T-cell (primary cell): ENCODE data around the gene SPATA25. TPM values are rescaled to one million over a fixed set of nuclear protein-coding genes. Genes with fewer than 3 reads are reported as not detected.

Source experiments
- ATAC-seq, 4 experiments: fragments of 200-7000 bp in 3 of 4; fragments of 150-1000 bp in 1 of 4; cut with Tn5 transposase; replicated peaks in 1 of 4; 1 replicate in 3 of 4; 2 replicates in 1 of 4; pipeline ENCODE4 v1.10.0; 2021; ENCODE audit warnings: moderate library complexity in 3 of 4, mild to moderate bottlenecking in 2 of 4, moderate number of reproducible peaks in 1 of 4
- CTCF ChIA-PET, 2 donors: fragments of 300-600 bp; sonication (Branson Sonifier 250); formaldehyde crosslinking; loops; one replicate each; lab custom pipeline; 2022; ENCODE audit warnings: antibody characterized with exemption in 2 of 2; lab: Charles Lee
- POLR2A ChIA-PET, 2 donors: fragments of 300-600 bp; sonication (Branson Sonifier 250); formaldehyde crosslinking; loops; one replicate each; lab custom pipeline; 2022; ENCODE audit warnings: antibody characterized with exemption in 2 of 2; lab: Charles Lee
- DNase-seq, 35 experiments: peaks; one replicate each; pipeline versions ENCODE4 v3.0.0 to v3.0.0-alpha.2; 2013 to 2023
- H3K27ac ChIP-seq: one replicate; pipeline ENCODE4 v1.5.1; 2013; ENCODE audit warnings: low read length
- H3K27me3 ChIP-seq, 2 experiments: replicated peaks in 1 of 2; 1 replicate in 1 of 2; 2 replicates in 1 of 2; pipeline versions ENCODE4 v1.6.1 to v1.7.0; 2013; ENCODE audit warnings: low read length in 1 of 2, mixed read lengths in 1 of 2; ENCODE audit not compliant: control insufficient read depth in 2 of 2, insufficient read depth in 2 of 2; ENCODE audit errors: extremely low read depth in 1 of 2
- H3K36me3 ChIP-seq, 2 donors: 1 replicate in 1 of 2; 2 replicates in 1 of 2; pipeline versions ENCODE4 v1.6.1 to v1.7.0; 2013; ENCODE audit warnings: low read length in 1 of 2; ENCODE audit not compliant: control insufficient read depth in 2 of 2, insufficient read depth in 1 of 2; ENCODE audit errors: extremely low read depth in 1 of 2
- H3K4me1 ChIP-seq, 2 experiments: 1 replicate in 1 of 2; 2 replicates in 1 of 2; pipeline versions ENCODE4 v1.6.1 to v1.7.0; 2013; ENCODE audit warnings: low read length in 2 of 2, mixed read lengths in 1 of 2; ENCODE audit not compliant: insufficient read depth in 2 of 2, control insufficient read depth in 1 of 2; ENCODE audit errors: extremely low read depth in 1 of 2
- H3K4me3 ChIP-seq, 2 donors: 1 replicate in 1 of 2; 2 replicates in 1 of 2; pipeline versions ENCODE4 v1.5.1 to v1.7.0; 2013; ENCODE audit warnings: mild to moderate bottlenecking in 2 of 2, low read length in 1 of 2, moderate library complexity in 1 of 2; ENCODE audit not compliant: control insufficient read depth in 1 of 2; ENCODE audit errors: extremely low read depth in 1 of 2
- H3K9me3 ChIP-seq: 2 replicates; pipeline ENCODE4 v1.7.0; 2013
- H3K27ac Mint-ChIP-seq, 2 donors: one replicate each; pipeline ENCODE4 v1.8.0; 2020 to 2021; ENCODE audit warnings: mild to moderate bottlenecking in 2 of 2, mixed read lengths in 2 of 2
- H3K27me3 Mint-ChIP-seq, 2 donors: one replicate each; pipeline ENCODE4 v1.8.0; 2021 to 2022; ENCODE audit warnings: mixed read lengths in 2 of 2
- H3K36me3 Mint-ChIP-seq: one replicate; pipeline ENCODE4 v1.8.0; 2021; ENCODE audit warnings: mixed read lengths
- H3K4me1 Mint-ChIP-seq, 3 donors: one replicate each; pipeline ENCODE4 v1.8.0; 2020 to 2022; ENCODE audit warnings: mixed read lengths in 3 of 3, mild to moderate bottlenecking in 1 of 3
- H3K4me3 Mint-ChIP-seq, 3 donors: one replicate each; pipeline ENCODE4 v1.8.0; 2020 to 2022; ENCODE audit warnings: mild to moderate bottlenecking in 3 of 3, mixed read lengths in 3 of 3, moderate library complexity in 3 of 3
- H3K9me3 Mint-ChIP-seq, 3 donors: one replicate each; pipeline ENCODE4 v1.8.0; 2020 to 2022; ENCODE audit warnings: mixed read lengths in 3 of 3
- WGBS: methylation state at CpG from one replicate; pipeline ENCODE4 v1.1.5; 2013; ENCODE audit warnings: missing lambda C conversion rate; ENCODE audit not compliant: insufficient coverage; 5-methylcytosine and 5-hydroxymethylcytosine counted together
- total RNA-seq, 35 experiments: library from RNA in 6 of 35; stranded (reverse) in 6 of 35; fragments of 120-200 nt in 1 of 35; gene quantifications; one replicate each; pipeline versions ENCODE4 v1.2.1 to v1.2.4 and lab custom pipeline; 2013 to 2026

Gene SPATA25
- total RNA-seq, 5 donors from 2014 or later (not counting 1 experiment from before 2014, with no cell fraction given), result 0.68 to 4.6 (median 3.6) TPM

DNA sequence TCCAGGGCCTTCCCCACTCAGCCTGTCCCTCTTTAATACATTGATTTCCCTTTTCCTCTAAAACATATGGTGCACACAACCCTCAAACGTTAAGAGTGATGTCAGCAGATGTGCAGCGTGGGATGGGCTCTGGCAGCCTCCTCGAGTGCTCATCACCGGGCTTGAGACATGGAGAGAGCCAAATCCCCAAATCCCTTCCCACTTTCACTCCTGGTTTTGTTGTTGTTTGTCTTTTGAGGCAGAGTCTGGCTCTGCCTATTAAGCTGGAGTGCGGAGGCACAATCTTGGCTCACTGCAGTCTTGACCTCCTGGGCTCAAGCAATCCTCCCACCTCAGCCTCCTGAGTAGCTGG, 30.3 kb upstream of the SPATA25 start:
- ChIA-PET CTCF (no interaction called here), POLR2A (no interaction called here)
- ATAC-seq (no peak), DNase-seq (no peak)
- H3K36me3 Mint-ChIP-seq, result no peaks in the 10 kb centered on the region
- no peaks in the 10 kb centered on the region for H3K4me1 ChIP-seq
- no peak overlapping the region for H3K4me3 ChIP-seq
- no peak overlapping the region for H3K27ac ChIP-seq
- no peaks in the 10 kb centered on the region for H3K9me3 ChIP-seq
- no peak overlapping the region for H3K4me3 Mint-ChIP-seq
- no peak overlapping the region for H3K27ac Mint-ChIP-seq
- H3K9me3 Mint-ChIP-seq, result no peaks in the 10 kb centered on the region
- 67% methylated on average over 1 of the region's 5 CpGs for WGBS
- peaks cover 0 to 66% of the 10 kb centered on the region in 2 experiments for H3K27me3 ChIP-seq
- peaks cover 31 to 48% of the 10 kb centered on the region in 2 donors for H3K27me3 Mint-ChIP-seq
- H3K4me1 Mint-ChIP-seq, result peaks cover 0 to 1% (median 0%) of the 10 kb centered on the region in 3 donors
- H3K36me3 ChIP-seq, result no peaks in the 10 kb centered on the region

DNA sequence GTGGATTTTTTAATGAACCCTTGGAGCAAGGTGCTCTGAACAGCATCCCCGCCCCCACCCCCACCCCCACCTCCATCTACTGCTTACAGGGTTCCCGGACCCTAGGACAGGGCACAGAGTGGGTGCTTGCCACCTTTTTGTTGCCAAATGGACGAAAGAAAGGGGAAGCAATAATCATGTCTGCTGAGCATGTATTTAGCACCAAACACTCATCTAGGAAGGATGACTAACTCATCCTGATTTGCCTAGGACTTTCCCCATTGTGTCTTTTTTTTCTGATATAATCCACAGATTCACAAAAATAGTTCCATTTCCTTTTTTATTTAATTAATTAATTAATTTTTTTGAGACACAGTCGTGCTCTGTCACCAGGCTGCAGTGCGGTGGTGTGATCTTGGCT, 25.7 kb upstream of the SPATA25 start:
- no peaks in the 10 kb centered on the region for H3K9me3 Mint-ChIP-seq
- no peak overlapping the region for H3K27ac Mint-ChIP-seq
- DNase-seq (no peak), ATAC-seq (no peak)
- ChIA-PET CTCF (no interaction called here), POLR2A (no interaction called here)
- H3K4me3 Mint-ChIP-seq, result no peak overlapping the region
- peaks cover 4 to 21% of the 10 kb centered on the region in 2 experiments for H3K4me1 ChIP-seq
- WGBS, result no CpG with 5 or more reads among the region's 5 CpGs
- peaks cover 18 to 26% of the 10 kb centered on the region in 2 donors for H3K27me3 Mint-ChIP-seq
- no peaks in the 10 kb centered on the region for H3K9me3 ChIP-seq
- H3K36me3 Mint-ChIP-seq, result no peaks in the 10 kb centered on the region
- no peaks in the 10 kb centered on the region for H3K36me3 ChIP-seq
- peaks cover 0 to 57% of the 10 kb centered on the region in 2 experiments for H3K27me3 ChIP-seq
- no peak overlapping the region for H3K4me3 ChIP-seq
- peaks cover 9 to 21% (median 18%) of the 10 kb centered on the region in 3 donors for H3K4me1 Mint-ChIP-seq
- no peak overlapping the region for H3K27ac ChIP-seq

DNA sequence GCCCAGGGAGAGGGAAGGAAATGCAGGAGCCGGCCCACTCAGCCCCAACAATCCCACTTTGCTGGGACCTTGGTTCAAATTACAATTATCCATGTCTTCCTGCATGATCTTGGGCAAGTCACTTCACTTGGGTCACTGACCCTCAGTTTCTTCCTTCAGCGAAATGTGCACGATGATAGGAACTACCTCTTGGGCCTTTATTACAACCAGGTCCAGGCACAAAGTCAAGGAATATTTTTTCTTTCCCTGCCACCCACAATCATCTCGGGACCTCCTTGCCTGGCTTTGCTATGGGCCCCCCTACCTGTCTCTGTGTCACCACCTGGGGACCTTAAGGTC, 24.9 kb upstream of the SPATA25 start:
- peaks cover 0 to 54% of the 10 kb centered on the region in 2 experiments for H3K27me3 ChIP-seq
- ChIA-PET POLR2A (no interaction called here), CTCF (no interaction called here)
- peaks cover 18 to 22% of the 10 kb centered on the region in 2 donors for H3K27me3 Mint-ChIP-seq
- no peak overlapping the region for H3K27ac ChIP-seq
- WGBS, result 65% methylated on average over 4 of the region's 4 CpGs
- peaks cover 9 to 21% (median 18%) of the 10 kb centered on the region in 3 donors for H3K4me1 Mint-ChIP-seq
- DNase-seq (no peak), ATAC-seq (no peak)
- H3K4me1 ChIP-seq, result peaks cover 4 to 21% of the 10 kb centered on the region in 2 experiments
- no peak overlapping the region for H3K4me3 ChIP-seq
- peak overlapping the region; percentile 36 to 79 (median 47) for H3K4me3 Mint-ChIP-seq
- no peaks in the 10 kb centered on the region for H3K36me3 ChIP-seq
- H3K27ac Mint-ChIP-seq, result no peak overlapping the region
- no peaks in the 10 kb centered on the region for H3K9me3 Mint-ChIP-seq
- no peaks in the 10 kb centered on the region for H3K36me3 Mint-ChIP-seq
- H3K9me3 ChIP-seq, result no peaks in the 10 kb centered on the region

DNA sequence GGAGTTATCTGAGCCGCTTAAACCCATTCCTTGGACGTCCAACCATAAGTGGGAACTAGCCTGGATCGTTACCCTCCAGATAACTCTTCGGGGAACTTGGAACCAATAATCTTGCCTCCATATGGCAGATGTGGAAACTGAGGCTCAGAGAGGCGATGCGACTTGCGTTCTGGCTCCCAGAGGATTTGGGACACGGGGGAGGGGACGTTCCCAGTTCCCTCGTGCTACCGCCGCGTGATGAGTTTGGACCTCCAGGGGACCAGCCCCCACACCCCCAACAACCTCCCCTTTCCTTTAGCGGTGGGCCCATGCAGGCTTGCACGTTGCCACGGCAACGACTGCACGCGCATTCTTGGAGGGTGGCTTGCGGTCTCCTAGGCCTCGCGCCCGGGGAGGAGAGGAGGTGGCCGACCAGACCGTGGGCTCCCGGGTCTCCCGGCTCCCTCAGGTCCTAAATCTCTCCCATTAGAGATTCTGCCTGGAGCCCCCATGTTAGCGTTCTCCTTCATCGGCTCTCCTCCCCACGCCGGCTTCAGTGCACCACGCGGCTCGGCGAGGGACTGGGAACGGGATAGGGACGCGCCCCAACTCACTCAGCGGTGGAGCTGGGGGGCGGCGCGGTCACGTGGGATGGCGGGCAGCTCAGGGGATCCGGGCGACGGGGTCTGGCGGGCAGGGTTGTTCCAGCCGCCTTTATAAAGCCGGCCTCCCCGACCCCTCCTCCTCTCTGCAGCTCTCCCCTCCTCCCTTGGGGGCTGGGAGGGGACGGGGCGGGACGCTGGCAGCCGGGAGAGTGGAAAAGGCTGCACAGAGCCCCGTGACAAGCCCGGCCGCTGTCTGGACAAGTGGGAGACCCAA, 24.3 kb upstream of the SPATA25 start, which contains the start of gene PLTP:
Gene PLTP (minus strand): TSS at position 670 of the 858 bp plus-strand sequence. CDS start 703 bp downstream, outside the sequence.
- Mint-ChIP-seq H3K27ac (no peak within 1 kb of the TSS), H3K27me3 (peaks cover 18 to 22% of the 10 kb centered on the region in 2 donors), H3K9me3 (no peaks in the 10 kb centered on the region), H3K4me1 (peaks cover 9 to 21% (median 18%) of the 10 kb centered on the region in 3 donors), H3K36me3 (no peaks in the 10 kb centered on the region), H3K4me3 (peak within 1 kb of the TSS; percentile 56 to 79 (median 77))
- Histone ChIP-seq H3K4me3 (peak within 1 kb of the TSS; percentile 46 to 52), H3K27me3 (peaks cover 0 to 51% of the 10 kb centered on the region in 2 experiments), H3K9me3 (no peaks in the 10 kb centered on the region), H3K4me1 (peaks cover 4 to 21% of the 10 kb centered on the region in 2 experiments), H3K27ac (no peak within 1 kb of the TSS), H3K36me3 (no peaks in the 10 kb centered on the region)
- peak; percentile 29 to 44 (median 38) for ATAC-seq
- POLR2A ChIA-PET, result no interaction called here
- CTCF ChIA-PET, result interaction anchor here in 1 of 2 donors (1.5 kb wide), 1 partner anchor 30 kb away, joined by 3 read pairs; the partner anchor contains the start of gene ZSWIM1
- WGBS, result 3% methylated on average over 23 of the region's 58 CpGs
- DNase-seq, result peak in 25 of 35 experiments; percentile 17 to 56 (median 32)

DNA sequence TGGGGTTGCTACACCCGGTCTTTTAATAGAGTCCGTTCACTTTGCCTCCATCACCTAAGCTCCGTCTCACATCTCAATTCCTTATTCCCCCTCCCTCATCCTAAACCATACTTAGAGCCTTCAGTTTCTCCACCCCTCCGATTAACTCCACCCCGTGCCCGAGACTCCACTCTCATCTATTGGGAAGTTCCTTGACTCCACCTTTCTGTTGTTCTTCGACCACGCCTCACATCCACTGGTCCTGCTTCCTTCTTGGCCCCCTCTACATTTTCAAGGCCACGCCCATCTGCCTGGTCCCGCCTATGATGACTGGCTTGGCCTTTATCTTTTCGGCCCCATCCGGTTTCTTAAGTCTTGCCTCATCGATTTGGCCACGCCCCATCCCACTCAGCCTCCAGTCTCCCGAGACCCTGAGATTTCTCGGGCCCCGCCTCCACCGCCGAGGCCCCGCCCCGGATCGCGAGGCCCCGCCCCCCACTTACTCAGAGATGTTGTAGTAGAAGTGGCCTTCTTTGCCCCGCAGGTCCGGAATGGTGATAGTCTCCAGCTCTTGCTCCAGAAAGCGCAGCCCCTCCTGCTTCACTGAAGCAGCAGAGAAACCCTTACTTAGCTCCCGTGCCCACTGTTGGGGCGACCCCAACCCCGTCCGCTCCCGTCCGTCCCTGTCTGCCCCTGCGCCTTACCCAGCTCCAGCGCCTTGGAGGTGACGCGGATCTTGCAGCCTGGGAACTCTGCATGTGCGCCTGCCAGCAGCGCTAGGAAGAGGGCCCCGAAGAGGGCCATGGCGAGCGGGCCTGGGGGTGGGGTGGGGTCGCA, 23.5 kb upstream of the SPATA25 start:
- POLR2A ChIA-PET, result no interaction called here
- Mint-ChIP-seq H3K27me3 (peaks cover 10 to 14% of the 10 kb centered on the region in 2 donors), H3K36me3 (no peaks in the 10 kb centered on the region), H3K9me3 (no peaks in the 10 kb centered on the region), H3K4me3 (peak overlapping the region; percentile 56 to 79 (median 77)), H3K4me1 (peaks cover 9 to 21% (median 18%) of the 10 kb centered on the region in 3 donors), H3K27ac (peak overlapping the region in 1 of 2 donors; percentile 44)
- H3K27me3 ChIP-seq, result peaks cover 0 to 45% of the 10 kb centered on the region in 2 experiments
- no peaks in the 10 kb centered on the region for H3K9me3 ChIP-seq
- ATAC-seq (peak; percentile 83 to 88 (median 86)), DNase-seq (peak; percentile 68 to 90 (median 79))
- WGBS, result 12% methylated on average over 30 of the region's 43 CpGs
- H3K4me1 ChIP-seq, result peaks cover 4 to 21% of the 10 kb centered on the region in 2 experiments
- CTCF ChIA-PET, result interaction anchor here in 1 of 2 donors (1.2 to 1.5 kb wide), 2 partner anchors 30 to 60 kb away, joined by 3 read pairs; partner anchors contain the start of gene ZSWIM1
- peak overlapping the region; percentile 46 to 52 for H3K4me3 ChIP-seq
- no peak overlapping the region for H3K27ac ChIP-seq
- no peaks in the 10 kb centered on the region for H3K36me3 ChIP-seq
